NB4 (cell line): ENCODE data around the gene CXADR.

Experiments used
- CTCF ChIP-seq: IDR thresholded peaks from one replicate; pipeline ENCODE4 v1.5.1; 2012; ENCODE audit warnings: low read depth, low read length
- MYC ChIP-seq: IDR thresholded peaks from 2 replicates; pipeline ENCODE4 v1.6.1; 2011; ENCODE audit warnings: low read depth, low read length
- POLR2A ChIP-seq: IDR thresholded peaks from 2 replicates; pipeline ENCODE4 v1.6.1; 2011; ENCODE audit warnings: mild to moderate bottlenecking; ENCODE audit not compliant: insufficient read length; ENCODE audit errors: extremely low read depth

DNA sequence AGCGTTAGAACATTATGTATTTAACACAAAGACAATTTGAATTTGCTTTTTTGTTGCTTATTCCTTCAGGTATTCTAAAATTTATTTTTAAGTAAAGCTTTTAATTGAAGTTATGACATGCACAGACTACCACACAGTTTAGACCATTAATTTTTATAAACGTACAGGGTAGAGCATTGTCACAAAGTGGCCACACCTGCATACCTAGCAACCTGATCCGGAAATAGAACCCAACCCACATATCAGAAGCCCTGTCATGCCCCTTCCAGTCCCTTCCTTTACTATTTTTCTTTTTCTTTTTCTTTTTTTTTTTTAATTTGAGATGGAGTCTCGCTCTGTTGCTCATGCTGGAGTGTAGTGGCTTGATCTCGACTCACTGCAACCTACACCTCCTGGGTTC, 16.8 kb downstream of the CXADR start:
- no peak for TF ChIP-seq MYC
- TF ChIP-seq CTCF, result no peak
- TF ChIP-seq POLR2A, result no peak
